Natural killer cell (primary cell): Measurements from ENCODE around the gene UNG. TPM values are rescaled to one million over a fixed set of nuclear protein-coding genes. Genes with fewer than 3 reads are reported as not detected.

Experiments used
- ATAC-seq, 3 donors: fragments of 150-1000 bp in 2 of 3; fragments of 200-7000 bp in 1 of 3; cut with Tn5 transposase; 1 replicate in 1 of 3; 2 replicates in 2 of 3; pipeline ENCODE4 v1.10.0; 2021; ENCODE audit warnings: mild to moderate bottlenecking in 2 of 3, moderate library complexity in 2 of 3
- DNase-seq, 2 donors: peaks; one replicate each; pipeline versions ENCODE4 v3.0.0 to v3.0.0-alpha.2; 2013 to 2021; ENCODE audit warnings: mixed read lengths in 1 of 2
- H3K27ac ChIP-seq: one replicate; pipeline ENCODE4 v1.5.1; 2013; ENCODE audit warnings: mild to moderate bottlenecking, low read length
- H3K27me3 ChIP-seq: one replicate; pipeline ENCODE4 v1.6.1; 2013; ENCODE audit warnings: low read length; ENCODE audit not compliant: control insufficient read depth, insufficient read depth
- H3K36me3 ChIP-seq: one replicate; pipeline ENCODE4 v1.6.1; 2013; ENCODE audit warnings: low read length; ENCODE audit not compliant: control insufficient read depth, insufficient read depth
- H3K4me1 ChIP-seq: one replicate; pipeline ENCODE4 v1.6.1; 2013; ENCODE audit warnings: low read length; ENCODE audit not compliant: control insufficient read depth, insufficient read depth
- H3K4me3 ChIP-seq: one replicate; pipeline ENCODE4 v1.5.1; 2013; ENCODE audit warnings: low read length
- H3K9me3 ChIP-seq: one replicate; pipeline ENCODE4 v1.6.1; 2013; ENCODE audit warnings: low read length; ENCODE audit not compliant: control insufficient read depth, insufficient read depth
- H3K27ac Mint-ChIP-seq, 2 donors: one replicate each; pipeline ENCODE4 v1.8.0; 2022; ENCODE audit warnings: mild to moderate bottlenecking in 2 of 2, mixed read lengths in 2 of 2, moderate library complexity in 1 of 2
- H3K27me3 Mint-ChIP-seq, 2 donors: one replicate each; pipeline ENCODE4 v1.8.0; 2022; ENCODE audit warnings: low read depth in 2 of 2, mixed read lengths in 2 of 2
- H3K36me3 Mint-ChIP-seq: one replicate; pipeline ENCODE4 v1.8.0; 2022; ENCODE audit warnings: mixed read lengths
- H3K4me1 Mint-ChIP-seq, 2 donors: one replicate each; pipeline ENCODE4 v1.8.0; 2022; ENCODE audit warnings: mixed read lengths in 2 of 2
- H3K4me3 Mint-ChIP-seq: one replicate; pipeline ENCODE4 v1.8.0; 2022; ENCODE audit warnings: mild to moderate bottlenecking, moderate library complexity, mixed read lengths
- H3K9me3 Mint-ChIP-seq, 2 donors: one replicate each; pipeline ENCODE4 v1.8.0; 2022; ENCODE audit warnings: mixed read lengths in 2 of 2
- CTCF ChIP-seq: fragments of 200-600 bp; IDR thresholded peaks from one replicate; pipeline ENCODE4 v1.8.0; 2022; ENCODE audit warnings: antibody characterized with exemption
- WGBS: methylation state at CpG from one replicate; pipeline ENCODE4 v1.1.7; 2013; ENCODE audit warnings: missing lambda C conversion rate; ENCODE audit not compliant: insufficient coverage; 5-methylcytosine and 5-hydroxymethylcytosine counted together
- intact Hi-C: fragments of 100-400 bp; cut with micrococcal nuclease; formaldehyde crosslinking; loops from one replicate; pipeline ENCODE4 v1.14.2; 2022
- total RNA-seq, 4 donors: library from RNA; stranded (reverse); fragments of 120-200 nt in 1 of 4; gene quantifications; one replicate each; pipeline versions ENCODE4 v1.2.3 to v1.2.4, GENCODE V29; 2013 to 2022

Gene UNG
- total RNA-seq, 3 donors from 2014 or later (not counting 1 experiment from before 2014, with no cell fraction given), result 8.7 to 10.7 (median 9.6) TPM

DNA sequence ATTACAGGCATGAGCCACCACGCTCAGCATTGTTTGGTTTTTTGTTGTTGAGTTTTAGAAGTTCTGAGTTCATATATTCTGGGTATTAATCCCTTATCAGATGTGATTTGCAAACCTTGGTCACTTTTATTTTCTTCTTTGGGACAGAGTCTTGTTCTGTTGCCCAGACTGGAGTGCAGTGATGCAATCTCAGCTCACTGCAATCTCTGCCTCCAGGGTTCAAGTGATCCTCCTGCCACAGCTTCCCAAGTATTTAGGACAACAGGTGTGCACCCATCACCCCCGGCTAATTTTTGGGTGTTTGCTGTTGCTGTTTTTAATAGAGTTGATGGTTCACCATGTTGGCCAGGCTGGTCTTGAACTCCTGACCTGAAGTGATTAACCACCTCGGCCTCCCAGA, 33.3 kb upstream of the UNG start:
- H3K27ac Mint-ChIP-seq, result no peak overlapping the region
- H3K4me1 Mint-ChIP-seq, result no peaks in the 10 kb centered on the region
- H3K4me1 ChIP-seq, result no peaks in the 10 kb centered on the region
- ATAC-seq (no peak), DNase-seq (no peak)
- no peak overlapping the region for H3K4me3 ChIP-seq
- 96% methylated on average over 3 of the region's 3 CpGs for WGBS
- intact Hi-C loops, result no loop called here
- H3K4me3 Mint-ChIP-seq, result no peak overlapping the region
- H3K36me3 Mint-ChIP-seq, result peaks cover 6% of the 10 kb centered on the region
- no peaks in the 10 kb centered on the region for H3K9me3 ChIP-seq
- no peaks in the 10 kb centered on the region for H3K9me3 Mint-ChIP-seq
- H3K36me3 ChIP-seq, result peaks cover 10% of the 10 kb centered on the region
- H3K27ac ChIP-seq, result no peak overlapping the region
- no peak for TF ChIP-seq CTCF
- H3K27me3 Mint-ChIP-seq, result no peaks in the 10 kb centered on the region
- no peaks in the 10 kb centered on the region for H3K27me3 ChIP-seq

- ATAC-seq (no peak), DNase-seq (no peak)
- Histone ChIP-seq H3K36me3 (peaks cover 16% of the 10 kb centered on the region), H3K4me1 (no peaks in the 10 kb centered on the region), H3K9me3 (no peaks in the 10 kb centered on the region), H3K4me3 (no peak overlapping the region), H3K27ac (no peak overlapping the region), H3K27me3 (no peaks in the 10 kb centered on the region)
- H3K27ac Mint-ChIP-seq, result no peak overlapping the region
- intact Hi-C loops, result no loop called here
- H3K36me3 Mint-ChIP-seq, result peaks cover 10% of the 10 kb centered on the region
- TF ChIP-seq CTCF, result no peak
- no peak overlapping the region for H3K4me3 Mint-ChIP-seq
- 92% methylated on average over 5 of the region's 5 CpGs for WGBS
- H3K9me3 Mint-ChIP-seq, result no peaks in the 10 kb centered on the region
- peaks cover 0 to 4% of the 10 kb centered on the region in 2 donors for H3K4me1 Mint-ChIP-seq
- H3K27me3 Mint-ChIP-seq, result no peaks in the 10 kb centered on the region
Observed at GRCh38 chr12:109065154-109065852, 32.1 kb upstream of the UNG start.

GRCh38 chr12:109065853-109066193, 31.6 kb upstream of the UNG start:
- WGBS, result 71% methylated on average over 1 of the region's 1 CpG
- H3K27me3 Mint-ChIP-seq, result no peaks in the 10 kb centered on the region
- H3K4me1 Mint-ChIP-seq, result peaks cover 0 to 5% of the 10 kb centered on the region in 2 donors
- peaks cover 14% of the 10 kb centered on the region for H3K36me3 Mint-ChIP-seq
- no peak for DNase-seq
- Histone ChIP-seq H3K4me3 (no peak overlapping the region), H3K36me3 (peaks cover 21% of the 10 kb centered on the region), H3K9me3 (no peaks in the 10 kb centered on the region), H3K27me3 (no peaks in the 10 kb centered on the region), H3K4me1 (no peaks in the 10 kb centered on the region), H3K27ac (no peak overlapping the region)
- no peak overlapping the region for H3K4me3 Mint-ChIP-seq
- no peaks in the 10 kb centered on the region for H3K9me3 Mint-ChIP-seq
- TF ChIP-seq CTCF, result no peak
- H3K27ac Mint-ChIP-seq, result no peak overlapping the region
- intact Hi-C loops, result no loop called here
- no peak for ATAC-seq
